ENCODE measurements around the gene COL4A2.

Gene COL4A2

GRCh38 chr13:110306960-110307766 is at the start of gene COL4A2, which contains the start of gene COL4A1:
COL4A2 (plus strand) TSS chr13:110307284; CDS start chr13:110307904, 620 bp downstream.
COL4A1 (minus strand) TSS chr13:110307157; CDS start chr13:110307027, 130 bp downstream.
- DNase-seq: no peak
- H3K4me3 Mint-ChIP-seq: no peak within 1 kb of the TSS
- CTCF ChIA-PET: no interaction called here
- H3K27ac Mint-ChIP-seq: peak within 1 kb of the TSS; percentile 62
- peaks cover 7% of the 10 kb centered on the region for H3K4me1 Mint-ChIP-seq
- peaks cover 93% of the 10 kb centered on the region for H3K27me3 Mint-ChIP-seq
- no peaks in the 10 kb centered on the region for H3K9me3 Mint-ChIP-seq
- H3K36me3 Mint-ChIP-seq: no peaks in the 10 kb centered on the region

GRCh38 chr13:110257408-110257807 is 49.7 kb upstream of the COL4A2 start:
- Mint-ChIP-seq H3K36me3 (no peaks in the 10 kb centered on the region), H3K4me1 (no peaks in the 10 kb centered on the region), H3K27ac (no peak overlapping the region), H3K27me3 (peaks cover 8% of the 10 kb centered on the region), H3K9me3 (peaks cover 3% of the 10 kb centered on the region), H3K4me3 (no peak overlapping the region)
- no peak for DNase-seq
- CTCF ChIA-PET: no interaction called here

- CTCF ChIA-PET: no interaction called here
- Mint-ChIP-seq H3K27me3 (peaks cover 8% of the 10 kb centered on the region), H3K9me3 (peaks cover 3% of the 10 kb centered on the region)
Measured at GRCh38 chr13:110258876-110259631, 48.0 kb upstream of the COL4A2 start.

GRCh38 chr13:110259651-110260050 is 47.4 kb upstream of the COL4A2 start:
- H3K27ac Mint-ChIP-seq: no peak overlapping the region
- no peak overlapping the region for H3K4me3 Mint-ChIP-seq
- H3K36me3 Mint-ChIP-seq: no peaks in the 10 kb centered on the region
- peaks cover 11% of the 10 kb centered on the region for H3K27me3 Mint-ChIP-seq
- H3K4me1 Mint-ChIP-seq: no peaks in the 10 kb centered on the region
- CTCF ChIA-PET: no interaction called here
- no peak for DNase-seq
- peaks cover 3% of the 10 kb centered on the region for H3K9me3 Mint-ChIP-seq

More at GRCh38 chr13:110258876-110259631, 48.0 kb upstream of the COL4A2 start:
- Mint-ChIP-seq H3K4me3 (no peak overlapping the region), H3K27ac (no peak overlapping the region), H3K36me3 (no peaks in the 10 kb centered on the region), H3K4me1 (no peaks in the 10 kb centered on the region)
- no peak for DNase-seq

GRCh38 chr13:110261166-110262081 is 45.7 kb upstream of the COL4A2 start:
- CTCF ChIA-PET: no interaction called here
- H3K36me3 Mint-ChIP-seq: no peaks in the 10 kb centered on the region
- no peak for DNase-seq
- H3K27ac Mint-ChIP-seq: no peak overlapping the region
- no peaks in the 10 kb centered on the region for H3K9me3 Mint-ChIP-seq
- peaks cover 29% of the 10 kb centered on the region for H3K27me3 Mint-ChIP-seq
- H3K4me3 Mint-ChIP-seq: no peak overlapping the region
- no peaks in the 10 kb centered on the region for H3K4me1 Mint-ChIP-seq

DNA sequence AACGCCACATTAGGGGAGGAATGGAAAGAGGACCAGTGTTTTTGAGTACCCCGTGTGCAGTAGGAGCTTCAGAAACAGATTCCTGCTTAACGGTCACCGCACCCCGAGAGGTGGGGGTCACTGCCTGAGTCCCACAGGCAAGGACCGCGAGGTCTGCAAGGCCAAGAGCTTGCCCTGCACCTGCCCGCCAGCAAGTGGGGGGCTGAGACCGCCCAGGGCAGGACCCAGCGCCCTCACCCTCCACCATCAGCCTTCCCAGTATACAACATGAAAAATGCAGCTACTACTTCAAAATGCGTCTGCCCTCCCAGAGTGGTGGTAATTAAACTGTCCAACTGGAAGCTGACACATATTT is 45.0 kb upstream of the COL4A2 start:
- peaks cover 31% of the 10 kb centered on the region for H3K27me3 Mint-ChIP-seq
- H3K4me1 Mint-ChIP-seq: no peaks in the 10 kb centered on the region
- H3K4me3 Mint-ChIP-seq: no peak overlapping the region
- no peaks in the 10 kb centered on the region for H3K9me3 Mint-ChIP-seq
- H3K36me3 Mint-ChIP-seq: no peaks in the 10 kb centered on the region
- no peak for DNase-seq
- CTCF ChIA-PET: no interaction called here
- H3K27ac Mint-ChIP-seq: no peak overlapping the region

- DNase-seq: no peak
- Mint-ChIP-seq H3K36me3 (no peaks in the 10 kb centered on the region), H3K4me3 (no peak overlapping the region), H3K9me3 (no peaks in the 10 kb centered on the region), H3K27me3 (peaks cover 36% of the 10 kb centered on the region), H3K4me1 (no peaks in the 10 kb centered on the region), H3K27ac (no peak overlapping the region)
- CTCF ChIA-PET: no interaction called here
Measured at GRCh38 chr13:110262508-110263291, 44.4 kb upstream of the COL4A2 start.

GRCh38 chr13:110263404-110263803 is 43.7 kb upstream of the COL4A2 start:
- Mint-ChIP-seq H3K4me1 (no peaks in the 10 kb centered on the region), H3K9me3 (no peaks in the 10 kb centered on the region), H3K27ac (no peak overlapping the region), H3K36me3 (no peaks in the 10 kb centered on the region), H3K27me3 (peaks cover 36% of the 10 kb centered on the region), H3K4me3 (no peak overlapping the region)
- DNase-seq: no peak
- CTCF ChIA-PET: no interaction called here

DNA sequence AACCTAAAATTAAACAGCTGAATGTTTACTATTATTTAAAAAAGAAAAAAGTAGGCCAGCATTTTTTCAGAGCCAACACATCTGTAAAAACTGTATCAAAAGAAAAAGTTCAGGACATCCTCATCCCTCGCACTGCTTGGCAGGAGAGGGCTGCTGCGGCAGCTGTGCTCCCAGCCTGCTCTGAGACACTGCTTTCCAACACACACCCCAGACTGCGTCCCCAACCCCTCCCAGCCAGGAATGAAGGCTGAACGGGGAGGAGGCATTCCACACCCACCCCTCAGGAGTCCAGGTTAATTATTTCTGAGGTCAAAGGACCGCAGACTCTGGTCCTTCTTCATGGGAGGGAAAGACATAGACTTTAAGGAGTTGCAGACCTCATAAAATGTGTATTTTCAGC is 43.2 kb upstream of the COL4A2 start:
- H3K36me3 Mint-ChIP-seq: no peaks in the 10 kb centered on the region
- peaks cover 36% of the 10 kb centered on the region for H3K27me3 Mint-ChIP-seq
- H3K27ac Mint-ChIP-seq: no peak overlapping the region
- DNase-seq: no peak
- no peak overlapping the region for H3K4me3 Mint-ChIP-seq
- H3K4me1 Mint-ChIP-seq: no peaks in the 10 kb centered on the region
- CTCF ChIA-PET: no interaction called here
- no peaks in the 10 kb centered on the region for H3K9me3 Mint-ChIP-seq

GRCh38 chr13:110264685-110265275 is 42.3 kb upstream of the COL4A2 start:
- DNase-seq: no peak
- no peaks in the 10 kb centered on the region for H3K4me1 Mint-ChIP-seq
- no peaks in the 10 kb centered on the region for H3K9me3 Mint-ChIP-seq
- peaks cover 36% of the 10 kb centered on the region for H3K27me3 Mint-ChIP-seq
- H3K36me3 Mint-ChIP-seq: no peaks in the 10 kb centered on the region
- CTCF ChIA-PET: no interaction called here
- no peak overlapping the region for H3K4me3 Mint-ChIP-seq
- H3K27ac Mint-ChIP-seq: no peak overlapping the region

GRCh38 chr13:110265341-110265681 is 41.8 kb upstream of the COL4A2 start:
- CTCF ChIA-PET: no interaction called here
- H3K36me3 Mint-ChIP-seq: no peaks in the 10 kb centered on the region
- no peak overlapping the region for H3K27ac Mint-ChIP-seq
- no peak overlapping the region for H3K4me3 Mint-ChIP-seq
- H3K27me3 Mint-ChIP-seq: peaks cover 36% of the 10 kb centered on the region
- H3K4me1 Mint-ChIP-seq: no peaks in the 10 kb centered on the region
- no peaks in the 10 kb centered on the region for H3K9me3 Mint-ChIP-seq
- DNase-seq: no peak

DNA sequence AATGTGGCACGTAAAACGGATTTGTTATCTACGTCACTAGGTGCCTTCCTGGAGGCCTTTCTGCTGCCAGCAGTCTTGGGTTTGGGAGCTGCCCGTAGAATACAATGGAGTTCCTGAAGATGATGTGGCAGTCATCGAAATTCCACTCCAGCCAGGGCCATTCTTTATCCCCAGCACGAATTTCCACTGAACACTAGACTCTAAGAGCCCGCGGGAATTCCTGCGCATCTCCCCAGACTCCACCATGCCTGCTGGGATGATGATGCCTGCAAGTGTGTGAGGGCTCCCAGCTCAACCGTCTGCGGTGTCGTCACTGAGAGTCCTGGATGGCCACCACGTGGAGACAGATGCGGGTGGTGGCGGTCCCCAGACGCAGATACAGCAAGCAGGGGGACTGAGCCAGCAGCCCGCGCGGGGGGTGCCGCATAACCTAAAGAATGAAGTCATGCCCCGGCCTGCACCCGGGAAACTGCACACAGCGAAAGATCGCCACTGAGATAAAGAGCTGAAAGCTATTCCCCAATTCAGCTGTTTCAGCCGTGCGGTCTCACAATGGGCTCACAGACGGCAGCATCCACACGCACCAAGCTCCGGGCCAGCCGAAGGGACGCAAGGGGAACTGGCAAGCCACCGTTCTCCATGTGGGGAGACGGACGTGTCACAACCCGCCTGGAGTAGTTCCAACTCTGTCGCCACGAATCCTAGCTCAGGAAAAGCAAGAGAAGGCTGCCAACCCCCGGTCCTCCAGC is 41.2 kb upstream of the COL4A2 start:
- Mint-ChIP-seq H3K9me3 (no peaks in the 10 kb centered on the region), H3K27ac (no peak overlapping the region), H3K4me3 (no peak overlapping the region), H3K36me3 (no peaks in the 10 kb centered on the region), H3K4me1 (no peaks in the 10 kb centered on the region), H3K27me3 (peaks cover 36% of the 10 kb centered on the region)
- no peak for DNase-seq
- CTCF ChIA-PET: no interaction called here

DNA sequence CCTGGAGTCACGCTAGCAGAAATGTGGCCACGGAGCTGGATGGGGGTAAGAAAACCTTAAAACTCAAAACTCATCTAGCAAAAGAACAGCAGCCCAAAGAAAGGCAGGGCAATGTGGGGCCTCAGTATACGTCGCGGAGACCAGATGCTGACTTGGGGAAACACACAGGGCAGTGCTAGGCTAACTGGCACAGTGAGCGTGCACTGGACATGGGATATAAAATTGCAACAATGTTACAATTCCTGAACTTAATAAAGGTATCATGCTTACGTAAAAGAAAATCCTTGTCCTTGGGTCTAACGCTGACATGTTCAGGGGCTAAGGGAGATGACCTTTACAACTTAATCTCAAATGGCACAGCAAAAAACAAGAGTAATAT is 40.7 kb upstream of the COL4A2 start:
- Mint-ChIP-seq H3K4me1 (no peaks in the 10 kb centered on the region), H3K36me3 (no peaks in the 10 kb centered on the region), H3K27ac (no peak overlapping the region), H3K27me3 (peaks cover 35% of the 10 kb centered on the region), H3K4me3 (no peak overlapping the region), H3K9me3 (no peaks in the 10 kb centered on the region)
- CTCF ChIA-PET: no interaction called here
- no peak for DNase-seq
